Astrocyte of the spinal cord (primary cell): Measurements from ENCODE around the gene C19orf53.
"Not testable (repeated sequence)": the region's sequence is repeated elsewhere in the genome, so short reads cannot be mapped to it uniquely, and the experiment has no call there.

Experiments
- DNase-seq: peaks from one replicate; pipeline ENCODE4 v3.0.0; 2011; ENCODE audit warnings: low read depth, low spot score
- H3K4me3 ChIP-seq: 2 replicates; pipeline ENCODE4 v1.5.1; 2011; ENCODE audit warnings: low read depth, mild to moderate bottlenecking, low read length, moderate library complexity
- in situ Hi-C: cut with HindIII; loops from 2 replicates; pipeline ENCODE4 v1.10.0; 2017; ENCODE audit warnings: low sequenced_read_pairs
- TF ChIP-seq, protein P1 (sequence below): IDR thresholded peaks from 2 replicates; pipeline ENCODE4 v1.5.1; 2012; ENCODE audit warnings: low read depth, mild to moderate bottlenecking, low read length, inconsistent platforms

Gene C19orf53

DNA sequence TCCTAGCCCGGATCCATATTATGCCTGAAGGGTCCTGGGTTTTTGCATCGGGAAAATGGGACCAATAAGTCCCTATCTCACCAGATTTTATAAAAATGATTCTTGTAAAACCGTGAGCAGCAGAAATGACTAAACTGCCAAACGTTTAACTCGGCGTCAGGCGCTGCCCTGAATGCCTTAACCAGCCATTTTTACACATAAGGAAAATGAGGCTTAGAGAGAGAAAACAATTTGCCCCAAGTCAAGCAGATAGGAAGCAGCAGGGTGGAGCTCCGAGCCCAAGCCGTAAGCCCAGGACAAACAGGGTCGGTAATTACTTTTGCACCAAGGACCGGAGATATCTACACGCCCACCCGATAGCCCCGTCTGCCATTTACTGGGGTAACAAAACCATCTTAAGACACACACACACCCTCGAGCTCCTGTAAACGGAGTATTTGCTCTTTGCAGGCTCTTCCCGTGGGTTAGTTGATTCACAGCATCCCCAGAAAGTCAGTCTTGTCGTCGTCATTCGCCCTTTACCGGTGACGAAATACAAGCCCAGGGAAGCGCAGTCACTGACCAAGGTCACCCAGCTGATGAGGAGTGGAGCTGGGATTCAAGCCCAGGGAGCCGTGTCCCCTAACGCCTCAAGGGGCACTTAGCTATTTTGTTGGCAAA is 26.0 kb upstream of the C19orf53 start:
- in situ Hi-C loops = no loop called here
- DNase-seq = peak; percentile 45
- TF ChIP-seq, protein P1, sequence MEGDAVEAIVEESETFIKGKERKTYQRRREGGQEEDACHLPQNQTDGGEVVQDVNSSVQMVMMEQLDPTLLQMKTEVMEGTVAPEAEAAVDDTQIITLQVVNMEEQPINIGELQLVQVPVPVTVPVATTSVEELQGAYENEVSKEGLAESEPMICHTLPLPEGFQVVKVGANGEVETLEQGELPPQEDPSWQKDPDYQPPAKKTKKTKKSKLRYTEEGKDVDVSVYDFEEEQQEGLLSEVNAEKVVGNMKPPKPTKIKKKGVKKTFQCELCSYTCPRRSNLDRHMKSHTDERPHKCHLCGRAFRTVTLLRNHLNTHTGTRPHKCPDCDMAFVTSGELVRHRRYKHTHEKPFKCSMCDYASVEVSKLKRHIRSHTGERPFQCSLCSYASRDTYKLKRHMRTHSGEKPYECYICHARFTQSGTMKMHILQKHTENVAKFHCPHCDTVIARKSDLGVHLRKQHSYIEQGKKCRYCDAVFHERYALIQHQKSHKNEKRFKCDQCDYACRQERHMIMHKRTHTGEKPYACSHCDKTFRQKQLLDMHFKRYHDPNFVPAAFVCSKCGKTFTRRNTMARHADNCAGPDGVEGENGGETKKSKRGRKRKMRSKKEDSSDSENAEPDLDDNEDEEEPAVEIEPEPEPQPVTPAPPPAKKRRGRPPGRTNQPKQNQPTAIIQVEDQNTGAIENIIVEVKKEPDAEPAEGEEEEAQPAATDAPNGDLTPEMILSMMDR = no peak
- peak overlapping the region; percentile 68 for H3K4me3 ChIP-seq

DNA sequence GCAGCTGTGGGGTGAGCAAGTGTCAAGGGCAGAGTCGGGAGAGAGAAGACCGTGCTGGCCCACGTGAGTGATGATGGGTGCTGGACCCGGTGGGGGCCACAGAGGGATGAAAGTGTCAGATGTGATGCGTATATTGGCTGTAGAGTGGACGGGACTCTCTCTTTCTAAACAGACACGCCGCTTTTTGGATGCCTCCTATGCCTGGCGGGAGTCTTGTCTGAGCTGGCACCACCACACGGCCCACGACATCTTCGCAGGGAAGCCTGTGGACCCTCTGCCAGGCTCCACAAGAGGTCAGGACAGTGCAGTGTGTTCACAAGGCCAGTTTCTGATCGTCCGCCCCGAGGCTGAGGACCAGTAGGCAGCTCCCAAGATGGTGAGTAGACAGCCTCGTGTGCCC is 22.8 kb upstream of the C19orf53 start:
- TF ChIP-seq, protein P1 = no peak
- in situ Hi-C loops = no loop called here
- H3K4me3 ChIP-seq = no peak overlapping the region
- no peak for DNase-seq

DNA sequence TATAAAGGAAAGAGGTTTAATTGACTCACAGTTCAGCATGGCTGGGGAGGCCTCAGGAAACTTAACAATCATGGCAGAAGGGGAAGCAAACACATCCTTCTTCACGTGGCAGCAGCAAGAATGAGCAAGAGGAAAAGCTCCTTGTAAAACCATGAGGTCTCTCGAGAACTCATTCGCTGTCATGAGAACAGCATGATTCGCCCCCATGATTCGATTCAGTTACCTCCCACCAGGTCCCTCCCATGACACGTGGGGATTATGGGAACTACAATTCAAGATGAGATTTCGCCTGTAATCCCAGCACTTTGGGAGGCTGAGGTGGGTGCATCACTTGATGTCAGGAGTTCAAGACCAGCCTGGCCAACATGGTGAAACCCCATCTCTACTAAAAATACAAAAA is 20.6 kb upstream of the C19orf53 start:
- DNase-seq, in situ Hi-C loops, H3K4me3 ChIP-seq: not testable (repeated sequence)

DNA sequence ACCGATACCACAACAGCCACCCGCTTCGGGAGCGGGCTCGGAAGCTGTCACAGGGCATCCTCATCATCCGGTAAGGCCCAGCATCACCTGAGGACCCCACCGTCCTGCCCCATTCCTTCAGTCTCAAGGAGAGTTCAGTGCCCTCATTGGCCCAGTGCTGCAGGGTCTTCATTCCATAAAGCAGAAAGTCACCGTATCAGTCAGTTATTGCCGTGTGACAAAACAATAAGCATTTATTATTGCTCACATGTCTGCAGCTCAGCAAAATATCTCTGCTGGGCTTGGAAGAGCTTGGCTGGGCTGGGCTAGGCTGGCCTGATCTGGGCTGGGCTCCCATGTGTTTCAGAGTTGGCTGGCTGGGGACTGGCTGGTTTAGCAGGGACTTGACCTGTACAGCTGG is 18.0 kb upstream of the C19orf53 start:
- no peak for DNase-seq
- TF ChIP-seq, protein P1 = no peak
- no peak overlapping the region for H3K4me3 ChIP-seq
- in situ Hi-C loops = no loop called here

DNA sequence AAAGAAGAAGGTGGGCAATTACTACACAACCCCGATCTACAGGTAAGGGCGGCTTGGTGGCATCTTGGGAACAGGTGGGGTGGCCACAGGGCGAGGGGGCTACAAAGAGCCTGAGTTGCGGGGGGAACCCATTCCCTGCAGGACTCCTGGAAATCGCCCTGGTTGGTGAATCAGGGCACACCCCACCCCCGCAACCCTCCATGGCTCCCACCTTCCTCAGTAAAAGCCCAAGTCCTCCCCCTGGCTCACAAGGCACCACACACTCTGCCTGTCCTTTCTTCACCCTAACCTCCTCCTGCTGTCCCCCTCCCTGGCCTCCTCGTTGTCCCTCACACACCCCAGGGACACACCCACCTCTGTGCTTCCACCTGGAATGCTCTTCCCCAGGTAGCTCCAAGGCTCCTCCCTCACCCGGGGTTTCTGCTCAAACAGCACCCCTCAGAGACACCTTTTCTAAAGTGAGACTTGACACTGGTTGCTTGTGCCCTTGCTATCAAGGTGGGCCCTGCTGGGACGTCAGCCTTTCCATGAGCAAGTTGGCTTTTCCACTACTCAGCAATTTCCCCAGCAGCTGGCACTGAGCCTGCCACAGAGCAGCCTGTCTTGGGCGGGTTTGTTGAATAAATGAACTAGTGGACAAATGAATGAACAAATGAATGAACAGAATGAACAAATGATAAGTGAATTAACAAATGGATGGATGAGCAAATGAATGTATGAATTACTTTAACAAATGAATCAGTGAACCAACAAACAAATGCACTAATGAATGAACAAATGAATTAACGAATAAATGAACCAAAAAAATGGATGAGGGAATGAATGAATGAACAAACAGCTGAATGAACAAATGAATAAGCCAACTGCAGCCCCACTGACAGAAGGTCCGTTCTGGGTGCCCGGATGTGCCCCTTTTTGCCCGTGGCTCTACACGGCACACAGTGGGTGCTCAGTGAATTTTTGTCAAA is 16.2 kb upstream of the C19orf53 start:
- no peak overlapping the region for H3K4me3 ChIP-seq
- in situ Hi-C loops = no loop called here
- TF ChIP-seq, protein P1 = no peak
- no peak for DNase-seq

DNA sequence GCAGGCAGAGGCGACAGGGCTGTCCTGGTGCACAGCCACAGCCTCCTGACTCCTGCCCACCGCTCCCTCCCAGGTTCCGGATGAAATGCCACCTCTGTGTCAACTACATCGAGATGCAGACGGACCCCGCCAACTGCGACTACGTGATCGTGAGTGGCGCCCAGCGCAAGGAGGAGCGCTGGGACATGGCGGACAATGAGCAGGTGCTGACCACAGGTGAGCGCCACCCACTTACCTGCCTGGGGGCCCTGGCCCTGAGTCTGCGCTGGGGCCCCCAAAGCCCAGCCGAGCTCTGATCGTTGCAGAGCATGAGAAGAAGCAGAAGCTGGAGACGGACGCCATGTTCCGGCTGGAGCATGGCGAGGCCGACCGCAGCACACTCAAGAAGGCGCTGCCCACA is 15.5 kb upstream of the C19orf53 start:
- DNase-seq = no peak
- TF ChIP-seq, protein P1 = no peak
- H3K4me3 ChIP-seq = no peak overlapping the region
- in situ Hi-C loops = no loop called here

DNA sequence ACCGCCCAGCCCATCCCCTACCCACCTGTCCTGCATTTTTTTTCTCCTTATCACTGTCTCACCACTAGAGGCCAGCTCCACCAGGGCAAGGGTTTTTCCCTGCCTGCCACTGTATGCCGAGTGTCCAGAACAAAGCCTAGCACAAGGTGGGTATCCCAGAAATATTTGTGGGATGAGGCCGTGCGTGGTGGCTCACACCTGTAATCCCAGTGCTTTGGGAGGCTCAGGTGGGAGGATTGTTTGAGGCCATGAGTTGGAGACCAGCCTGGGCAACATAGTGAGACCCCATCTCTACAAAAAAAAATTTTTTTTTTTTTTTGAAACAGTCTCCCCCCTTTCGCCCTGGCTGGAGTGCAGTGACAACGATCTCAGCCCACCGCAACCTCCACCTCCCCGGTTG is 12.8 kb upstream of the C19orf53 start:
- TF ChIP-seq, protein P1 = no peak
- in situ Hi-C loops = no loop called here
- no peak for DNase-seq
- no peak overlapping the region for H3K4me3 ChIP-seq
